ENCODE results near the gene CACNG4.

The CACNG4 gene

GRCh38 chr17:66957343-66957742 lies 7.2 kb upstream of the CACNG4 start:
- Histone ChIP-seq H3K9me3 (ENCODE audit: insufficient read depth, low read length, severe bottlenecking) (no peaks in the 10 kb centered on the region), H3K27me3 (ENCODE audit: insufficient read depth, low read length, poor library complexity) (peaks cover 3% of the 10 kb centered on the region), H3K4me2 (ENCODE audit: insufficient read depth, low read length) (no peak overlapping the region), H3K79me2 (ENCODE audit: insufficient read depth, low read length) (no peaks in the 10 kb centered on the region), H3K9ac (ENCODE audit: low read depth, low read length) (no peak overlapping the region), H3K27ac (ENCODE audit: low read length) (no peak overlapping the region), H3K36me3 (ENCODE audit: insufficient read depth, low read length) (no peaks in the 10 kb centered on the region), H4K20me1 (ENCODE audit: insufficient read depth, low read length) (no peaks in the 10 kb centered on the region), H3K4me3 (ENCODE audit: low read depth in 1 of 2, low read length in 2 of 2) (no peak overlapping the region), H2AFZ (ENCODE audit: low read depth, low read length) (no peak overlapping the region), H3K4me1 (ENCODE audit: insufficient read depth, low read length) (no peaks in the 10 kb centered on the region)
- ATAC-seq (ENCODE audit: insufficient read depth, low read depth) (no peak), DNase-seq (no peak)
- no peak for TF ChIP-seq EZH2 (IDR thresholded peaks at IDR 0.05; ENCODE audit: borderline replicate concordance, low read depth, low read length, severe bottlenecking)
- TF ChIP-seq CTCF (IDR thresholded peaks at IDR 0.05; ENCODE audit: borderline replicate concordance, extremely low read depth, low read length, poor library complexity, severe bottlenecking): no peak

GRCh38 chr17:66957951-66958579 lies 6.4 kb upstream of the CACNG4 start:
- no peak for DNase-seq
- Histone ChIP-seq H3K27me3 (ENCODE audit: insufficient read depth, low read length, poor library complexity) (no peaks in the 10 kb centered on the region), H4K20me1 (ENCODE audit: insufficient read depth, low read length) (no peaks in the 10 kb centered on the region), H3K9ac (ENCODE audit: low read depth, low read length) (no peak overlapping the region), H3K79me2 (ENCODE audit: insufficient read depth, low read length) (no peaks in the 10 kb centered on the region), H3K27ac (ENCODE audit: low read length) (no peak overlapping the region), H3K9me3 (ENCODE audit: insufficient read depth, low read length, severe bottlenecking) (no peaks in the 10 kb centered on the region), H3K4me3 (ENCODE audit: low read depth in 1 of 2, low read length in 2 of 2) (no peak overlapping the region), H3K4me1 (ENCODE audit: insufficient read depth, low read length) (no peaks in the 10 kb centered on the region), H3K36me3 (ENCODE audit: insufficient read depth, low read length) (no peaks in the 10 kb centered on the region), H2AFZ (ENCODE audit: low read depth, low read length) (no peak overlapping the region), H3K4me2 (ENCODE audit: insufficient read depth, low read length) (no peak overlapping the region)
- ATAC-seq (ENCODE audit: insufficient read depth, low read depth): no peak
- TF ChIP-seq CTCF (IDR thresholded peaks at IDR 0.05; ENCODE audit: borderline replicate concordance, extremely low read depth, low read length, poor library complexity, severe bottlenecking) (no peak), EZH2 (IDR thresholded peaks at IDR 0.05; ENCODE audit: borderline replicate concordance, low read depth, low read length, severe bottlenecking) (no peak)

- no peaks in the 10 kb centered on the region for H3K4me1 ChIP-seq (ENCODE audit: insufficient read depth, low read length)
Measured at GRCh38 chr17:66959641-66960375, 4.7 kb upstream of the CACNG4 start.

More at GRCh38 chr17:66959641-66960375, 4.7 kb upstream of the CACNG4 start:
- H3K4me3 ChIP-seq (ENCODE audit: low read depth in 1 of 2, low read length in 2 of 2): no peak overlapping the region
- H3K79me2 ChIP-seq (ENCODE audit: insufficient read depth, low read length): no peaks in the 10 kb centered on the region
- DNase-seq (no peak), ATAC-seq (ENCODE audit: insufficient read depth, low read depth) (no peak)
- TF ChIP-seq CTCF (IDR thresholded peaks at IDR 0.05; ENCODE audit: borderline replicate concordance, extremely low read depth, low read length, poor library complexity, severe bottlenecking) (no peak), EZH2 (IDR thresholded peaks at IDR 0.05; ENCODE audit: borderline replicate concordance, low read depth, low read length, severe bottlenecking) (no peak)
- H3K9ac ChIP-seq (ENCODE audit: low read depth, low read length): no peak overlapping the region
- H4K20me1 ChIP-seq (ENCODE audit: insufficient read depth, low read length): no peaks in the 10 kb centered on the region
- no peaks in the 10 kb centered on the region for H3K27me3 ChIP-seq (ENCODE audit: insufficient read depth, low read length, poor library complexity)
- H3K9me3 ChIP-seq (ENCODE audit: insufficient read depth, low read length, severe bottlenecking): no peaks in the 10 kb centered on the region
- H3K36me3 ChIP-seq (ENCODE audit: insufficient read depth, low read length): no peaks in the 10 kb centered on the region
- H2AFZ ChIP-seq (ENCODE audit: low read depth, low read length): no peak overlapping the region
- no peak overlapping the region for H3K4me2 ChIP-seq (ENCODE audit: insufficient read depth, low read length)
- no peak overlapping the region for H3K27ac ChIP-seq (ENCODE audit: low read length)

All from DND-41 (cell line).